ENCODE results near the gene NEURL1B. TPM values are rescaled to one million over a fixed set of nuclear protein-coding genes. Genes with fewer than 3 reads are reported as not detected.

NEURL1B gene
- total and polyA plus RNA-seq, 2 donors (not counting 1 experiment from before 2014, with no cell fraction given), result 0.06 to 0.17 TPM

GRCh38 chr5:172646716-172647285 lies 5.7 kb downstream of the NEURL1B start:
- H3K9ac ChIP-seq (ENCODE audit: low read length), result no peak overlapping the region
- no peak for ATAC-seq (ENCODE audit: low read depth)
- no peaks in the 10 kb centered on the region for H4K20me1 ChIP-seq (ENCODE audit: control insufficient read depth, insufficient read depth, low read length, poor library complexity, severe bottlenecking)
- 89% methylated on average over 10 of the region's 10 CpGs for WGBS (ENCODE audit: insufficient coverage)
- no peak overlapping the region for H3K4me2 ChIP-seq (replicated peaks; ENCODE audit: low read depth, low read length, poor library complexity, severe bottlenecking)
- no peak overlapping the region for H2AFZ ChIP-seq (ENCODE audit: insufficient read depth, low read depth, low read length, poor library complexity, severe bottlenecking)
- H3K36me3 ChIP-seq (replicated peaks in 1 of 2; ENCODE audit: control extremely low read depth in 1 of 2, control insufficient read depth in 1 of 2, extremely low read depth in 1 of 2, insufficient read depth in 2 of 2, low read length in 1 of 2), result no peaks in the 10 kb centered on the region
- no peak overlapping the region for H3K27ac Mint-ChIP-seq
- H3K4me1 ChIP-seq (ENCODE audit: control insufficient read depth in 2 of 2, insufficient read depth in 2 of 2, low read length in 2 of 2), result peaks cover 2 to 3% of the 10 kb centered on the region in 2 donors
- no peak for DNase-seq
- peaks cover 0 to 18% (median 10%) of the 10 kb centered on the region in 4 experiments for H3K27me3 ChIP-seq (replicated peaks in 1 of 4; ENCODE audit: control extremely low read depth in 1 of 4, control insufficient read depth in 3 of 4, insufficient read depth in 4 of 4, low read length in 3 of 4)
- no peak overlapping the region for H3K27ac ChIP-seq (ENCODE audit: low read length in 2 of 2)
- intact Hi-C loops (cut with micrococcal nuclease), result no loop called here
- no peaks in the 10 kb centered on the region for H3K79me2 ChIP-seq (ENCODE audit: control insufficient read depth, insufficient read depth, low read length)
- no peaks in the 10 kb centered on the region for H3K9me3 Mint-ChIP-seq (ENCODE audit: insufficient read depth)
- H3K4me3 ChIP-seq (ENCODE audit: control extremely low read depth in 1 of 5, extremely low read depth in 1 of 5, insufficient read depth in 1 of 5, low read depth in 2 of 5, low read length in 4 of 5), result no peak overlapping the region
- POLR2A ChIA-PET, result no interaction called here
- no peak overlapping the region for H3K4me3 Mint-ChIP-seq
- H3K27me3 Mint-ChIP-seq, result peaks cover 29% of the 10 kb centered on the region
- H3K4me1 Mint-ChIP-seq, result peaks cover 4% of the 10 kb centered on the region
- CTCF ChIA-PET, result no interaction called here
- TF ChIP-seq, protein P1, sequence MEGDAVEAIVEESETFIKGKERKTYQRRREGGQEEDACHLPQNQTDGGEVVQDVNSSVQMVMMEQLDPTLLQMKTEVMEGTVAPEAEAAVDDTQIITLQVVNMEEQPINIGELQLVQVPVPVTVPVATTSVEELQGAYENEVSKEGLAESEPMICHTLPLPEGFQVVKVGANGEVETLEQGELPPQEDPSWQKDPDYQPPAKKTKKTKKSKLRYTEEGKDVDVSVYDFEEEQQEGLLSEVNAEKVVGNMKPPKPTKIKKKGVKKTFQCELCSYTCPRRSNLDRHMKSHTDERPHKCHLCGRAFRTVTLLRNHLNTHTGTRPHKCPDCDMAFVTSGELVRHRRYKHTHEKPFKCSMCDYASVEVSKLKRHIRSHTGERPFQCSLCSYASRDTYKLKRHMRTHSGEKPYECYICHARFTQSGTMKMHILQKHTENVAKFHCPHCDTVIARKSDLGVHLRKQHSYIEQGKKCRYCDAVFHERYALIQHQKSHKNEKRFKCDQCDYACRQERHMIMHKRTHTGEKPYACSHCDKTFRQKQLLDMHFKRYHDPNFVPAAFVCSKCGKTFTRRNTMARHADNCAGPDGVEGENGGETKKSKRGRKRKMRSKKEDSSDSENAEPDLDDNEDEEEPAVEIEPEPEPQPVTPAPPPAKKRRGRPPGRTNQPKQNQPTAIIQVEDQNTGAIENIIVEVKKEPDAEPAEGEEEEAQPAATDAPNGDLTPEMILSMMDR (IDR thresholded peaks at IDR 0.05), result no peak
- no peak for TF ChIP-seq EZH2 (IDR thresholded peaks at IDR 0.05; ENCODE audit: borderline replicate concordance, insufficient read depth, low read depth, low read length, poor library complexity, severe bottlenecking)
- H3K9me3 ChIP-seq (ENCODE audit: control extremely low read depth in 1 of 3, control insufficient read depth in 2 of 3, insufficient read depth in 1 of 3, low read length in 2 of 3), result no peaks in the 10 kb centered on the region

DNA sequence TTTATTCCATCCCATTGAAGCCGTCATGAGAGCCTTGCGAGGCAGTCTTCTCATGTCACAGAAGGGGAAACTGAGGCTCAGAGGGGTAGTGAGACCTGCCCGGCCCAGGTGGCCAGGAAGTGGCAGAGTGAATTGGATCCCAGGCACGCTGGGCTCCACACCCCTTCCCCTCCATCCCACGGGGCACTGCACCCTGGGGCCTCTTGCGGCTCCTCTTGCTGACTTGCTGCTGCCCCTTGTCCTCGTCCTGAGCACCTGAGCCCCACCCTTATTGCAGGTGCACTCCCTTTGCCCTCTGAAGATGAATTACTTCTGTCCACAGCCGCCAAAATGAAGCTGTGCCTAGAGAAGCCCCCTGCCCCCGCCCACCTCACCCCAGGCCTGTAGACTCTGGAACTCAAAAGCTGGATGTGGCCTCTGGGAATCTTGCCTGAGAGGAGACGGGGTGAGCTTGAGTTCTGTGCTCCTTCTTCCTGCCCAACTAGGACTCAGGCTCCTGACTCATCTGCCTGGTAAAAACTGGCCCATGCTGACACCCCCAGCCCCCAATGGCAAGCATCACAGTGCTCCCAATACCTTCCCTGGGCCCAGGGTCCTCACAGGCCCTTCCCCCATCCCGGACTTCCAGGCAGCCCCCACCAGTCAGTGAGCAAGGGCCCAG lies 6.4 kb downstream of the NEURL1B start:
- ChIA-PET POLR2A (no interaction called here), CTCF (no interaction called here)
- intact Hi-C loops (cut with micrococcal nuclease), result no loop called here
- Mint-ChIP-seq H3K4me1 (no peaks in the 10 kb centered on the region), H3K4me3 (no peak overlapping the region), H3K27me3 (peaks cover 22% of the 10 kb centered on the region), H3K9me3 (ENCODE audit: insufficient read depth) (no peaks in the 10 kb centered on the region), H3K27ac (no peak overlapping the region)
- no peak overlapping the region for H3K9ac ChIP-seq (ENCODE audit: low read length)
- no peak overlapping the region for H3K27ac ChIP-seq (ENCODE audit: low read length in 2 of 2)
- no peak for DNase-seq
- peaks cover 0 to 11% (median 8%) of the 10 kb centered on the region in 4 experiments for H3K27me3 ChIP-seq (replicated peaks in 1 of 4; ENCODE audit: control extremely low read depth in 1 of 4, control insufficient read depth in 3 of 4, insufficient read depth in 4 of 4, low read length in 3 of 4)
- ATAC-seq (ENCODE audit: low read depth), result no peak
- no peaks in the 10 kb centered on the region for H3K9me3 ChIP-seq (ENCODE audit: control extremely low read depth in 1 of 3, control insufficient read depth in 2 of 3, insufficient read depth in 1 of 3, low read length in 2 of 3)
- no peak overlapping the region for H2AFZ ChIP-seq (ENCODE audit: insufficient read depth, low read depth, low read length, poor library complexity, severe bottlenecking)
- H3K4me3 ChIP-seq (ENCODE audit: control extremely low read depth in 1 of 5, extremely low read depth in 1 of 5, insufficient read depth in 1 of 5, low read depth in 2 of 5, low read length in 4 of 5), result no peak overlapping the region
- no peaks in the 10 kb centered on the region for H4K20me1 ChIP-seq (ENCODE audit: control insufficient read depth, insufficient read depth, low read length, poor library complexity, severe bottlenecking)
- TF ChIP-seq, protein P1 (IDR thresholded peaks at IDR 0.05), result no peak
- TF ChIP-seq EZH2 (IDR thresholded peaks at IDR 0.05; ENCODE audit: borderline replicate concordance, insufficient read depth, low read depth, low read length, poor library complexity, severe bottlenecking), result no peak
- H3K79me2 ChIP-seq (ENCODE audit: control insufficient read depth, insufficient read depth, low read length), result no peaks in the 10 kb centered on the region
- 91% methylated on average over 11 of the region's 11 CpGs for WGBS (ENCODE audit: insufficient coverage)
- H3K36me3 ChIP-seq (replicated peaks in 1 of 2; ENCODE audit: control extremely low read depth in 1 of 2, control insufficient read depth in 1 of 2, extremely low read depth in 1 of 2, insufficient read depth in 2 of 2, low read length in 1 of 2), result no peaks in the 10 kb centered on the region
- no peak overlapping the region for H3K4me2 ChIP-seq (replicated peaks; ENCODE audit: low read depth, low read length, poor library complexity, severe bottlenecking)
- H3K4me1 ChIP-seq (ENCODE audit: control insufficient read depth in 2 of 2, insufficient read depth in 2 of 2, low read length in 2 of 2), result no peaks in the 10 kb centered on the region

Data from B cell (primary cell).